Mesothelial cell of epicardium (in vitro differentiated cells): ENCODE results near the gene SVIL. TPM values are rescaled to one million over a fixed set of nuclear protein-coding genes. Genes with fewer than 3 reads are reported as not detected.

Experiments used
- DNase-seq, 2 experiments: peaks; one replicate each; pipeline ENCODE4 v3.0.0; 2021; ENCODE audit warnings: low spot score in 2 of 2; ENCODE audit not compliant: unreplicated experiment in 2 of 2
- H3K27ac Mint-ChIP-seq: 2 replicates; pipeline ENCODE4 v1.8.0; 2021; ENCODE audit warnings: mixed read lengths
- H3K27me3 Mint-ChIP-seq: 2 replicates; pipeline ENCODE4 v1.8.0; 2021; ENCODE audit warnings: low read depth, mixed read lengths
- H3K36me3 Mint-ChIP-seq: 2 replicates; pipeline ENCODE4 v1.8.0; 2021; ENCODE audit warnings: mixed read lengths
- H3K4me1 Mint-ChIP-seq: 2 replicates; pipeline ENCODE4 v1.8.0; 2021; ENCODE audit warnings: mixed read lengths
- H3K4me3 Mint-ChIP-seq: 2 replicates; pipeline ENCODE4 v1.8.0; 2021; ENCODE audit warnings: mild to moderate bottlenecking, moderate library complexity, mixed read lengths
- H3K9me3 Mint-ChIP-seq: 2 replicates; pipeline ENCODE4 v1.8.0; 2021; ENCODE audit warnings: mixed read lengths
- total RNA-seq: library from RNA; stranded (reverse); gene quantifications from 3 replicates; pipeline ENCODE4 v1.2.1, GENCODE V29; 2021
- TF ChIP-seq, protein P1 (sequence below): fragments of 200-600 bp; sonication (generic); IDR thresholded peaks from one replicate; pipeline ENCODE4 v1.5.0; 2021; ENCODE audit warnings: antibody characterized with exemption; ENCODE audit not compliant: unreplicated experiment

The SVIL gene
- total RNA-seq, 1 donor from 2014 or later = 293 TPM

DNA sequence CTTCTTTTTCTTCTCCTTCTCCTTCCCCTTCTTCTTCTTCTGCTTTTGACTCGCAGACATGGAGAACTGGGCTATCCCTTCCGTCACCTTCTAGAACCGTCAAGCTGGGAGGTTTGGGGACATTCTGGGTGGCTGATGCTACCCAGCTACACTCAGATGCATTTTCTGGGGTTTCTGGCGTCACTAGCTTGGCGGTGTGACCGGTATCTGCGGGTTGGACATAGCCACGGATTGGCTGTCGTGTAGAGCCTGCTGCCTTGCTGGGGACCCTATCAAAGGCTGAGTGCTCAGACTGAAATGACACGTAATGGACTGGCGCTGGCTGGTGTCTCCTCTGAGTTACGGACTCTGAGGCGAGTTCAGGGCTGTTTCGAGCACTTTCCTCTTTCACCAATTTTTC, 101.7 kb downstream of the SVIL start:
- Mint-ChIP-seq H3K36me3 (peaks cover 29% of the 10 kb centered on the region), H3K27ac (peak overlapping the region; percentile 48), H3K27me3 (no peaks in the 10 kb centered on the region), H3K4me3 (no peak overlapping the region), H3K9me3 (no peaks in the 10 kb centered on the region), H3K4me1 (peaks cover 37% of the 10 kb centered on the region)
- DNase-seq = no peak
- TF ChIP-seq, protein P1, sequence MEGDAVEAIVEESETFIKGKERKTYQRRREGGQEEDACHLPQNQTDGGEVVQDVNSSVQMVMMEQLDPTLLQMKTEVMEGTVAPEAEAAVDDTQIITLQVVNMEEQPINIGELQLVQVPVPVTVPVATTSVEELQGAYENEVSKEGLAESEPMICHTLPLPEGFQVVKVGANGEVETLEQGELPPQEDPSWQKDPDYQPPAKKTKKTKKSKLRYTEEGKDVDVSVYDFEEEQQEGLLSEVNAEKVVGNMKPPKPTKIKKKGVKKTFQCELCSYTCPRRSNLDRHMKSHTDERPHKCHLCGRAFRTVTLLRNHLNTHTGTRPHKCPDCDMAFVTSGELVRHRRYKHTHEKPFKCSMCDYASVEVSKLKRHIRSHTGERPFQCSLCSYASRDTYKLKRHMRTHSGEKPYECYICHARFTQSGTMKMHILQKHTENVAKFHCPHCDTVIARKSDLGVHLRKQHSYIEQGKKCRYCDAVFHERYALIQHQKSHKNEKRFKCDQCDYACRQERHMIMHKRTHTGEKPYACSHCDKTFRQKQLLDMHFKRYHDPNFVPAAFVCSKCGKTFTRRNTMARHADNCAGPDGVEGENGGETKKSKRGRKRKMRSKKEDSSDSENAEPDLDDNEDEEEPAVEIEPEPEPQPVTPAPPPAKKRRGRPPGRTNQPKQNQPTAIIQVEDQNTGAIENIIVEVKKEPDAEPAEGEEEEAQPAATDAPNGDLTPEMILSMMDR = no peak

DNA sequence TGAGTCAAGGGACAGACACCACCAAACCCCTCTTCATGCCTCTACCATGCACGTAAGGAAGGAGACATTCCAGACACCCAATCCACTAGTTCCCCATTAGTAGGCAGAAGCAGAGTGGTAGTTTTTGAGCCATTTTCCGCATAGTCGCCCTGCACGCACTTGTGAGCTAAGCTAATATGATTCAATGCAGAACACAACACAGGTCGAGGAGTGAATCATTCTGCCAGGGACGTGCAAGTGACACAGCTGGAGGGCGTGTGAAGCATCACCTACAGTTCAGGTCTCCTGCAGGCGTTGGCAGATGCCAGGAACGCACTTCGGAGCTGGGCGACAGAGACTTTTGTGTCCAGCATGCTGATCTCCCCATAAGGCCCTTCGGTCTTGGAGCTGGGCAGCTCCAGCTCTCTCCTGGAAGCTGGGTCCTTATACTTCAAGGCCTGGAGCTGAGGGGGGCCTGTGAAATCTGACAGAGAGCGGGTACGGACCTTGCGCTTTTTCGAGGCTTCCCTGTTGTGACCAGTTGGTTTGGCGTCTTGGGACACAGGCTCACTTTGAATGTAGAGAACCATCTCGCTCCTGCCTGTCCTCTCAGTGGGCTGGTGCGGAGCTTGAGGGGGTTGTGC, 102.4 kb downstream of the SVIL start:
- Mint-ChIP-seq H3K4me3 (no peak overlapping the region), H3K27me3 (no peaks in the 10 kb centered on the region), H3K9me3 (no peaks in the 10 kb centered on the region), H3K4me1 (peaks cover 32% of the 10 kb centered on the region), H3K36me3 (peaks cover 29% of the 10 kb centered on the region), H3K27ac (peak overlapping the region; percentile 7)
- TF ChIP-seq, protein P1 = no peak
- DNase-seq = no peak

DNA sequence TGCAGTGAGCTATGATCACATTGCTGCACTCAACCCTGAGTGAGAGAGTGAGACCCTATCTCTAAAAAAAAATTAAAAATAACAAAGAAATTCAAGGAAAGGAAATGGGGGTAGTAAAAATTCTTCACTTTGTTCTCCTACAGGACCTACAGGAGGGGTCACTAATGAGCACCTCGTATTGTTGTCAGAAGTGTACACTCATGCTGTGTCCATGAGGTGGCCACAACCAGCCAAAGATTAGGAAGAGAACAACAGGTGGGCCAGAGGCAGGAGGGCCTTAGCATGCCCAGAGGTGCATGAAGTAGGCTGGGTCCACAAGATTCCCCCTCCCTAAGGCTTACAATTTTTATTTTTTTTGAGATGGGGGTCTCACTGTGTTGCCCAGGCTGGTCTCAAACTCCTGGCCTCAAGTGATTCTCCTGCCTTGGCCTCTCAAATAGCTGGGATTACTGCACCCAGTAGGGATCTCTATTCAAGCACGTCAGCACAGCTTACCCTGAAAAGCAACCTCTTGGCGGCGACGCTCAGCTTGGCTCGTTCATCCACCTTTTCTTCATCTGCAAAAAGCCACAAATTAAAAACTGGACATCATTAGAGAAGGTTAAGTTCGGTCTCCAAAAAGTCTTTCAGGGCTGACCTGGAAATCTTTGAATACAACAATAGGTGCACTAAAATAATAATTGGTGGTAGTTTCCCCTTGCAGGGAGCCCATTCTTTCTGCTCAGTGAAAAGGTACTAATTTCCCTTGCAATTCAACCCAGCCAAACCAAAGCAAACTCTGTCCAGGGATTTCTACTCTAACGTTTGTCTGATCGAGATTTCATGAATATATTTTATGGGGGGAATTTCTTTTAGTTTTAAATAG, 104.4 kb downstream of the SVIL start:
- DNase-seq = no peak
- Mint-ChIP-seq H3K9me3 (no peaks in the 10 kb centered on the region), H3K4me1 (peaks cover 18% of the 10 kb centered on the region), H3K4me3 (no peak overlapping the region), H3K27ac (no peak overlapping the region), H3K36me3 (peaks cover 36% of the 10 kb centered on the region), H3K27me3 (no peaks in the 10 kb centered on the region)
- TF ChIP-seq, protein P1 = no peak

DNA sequence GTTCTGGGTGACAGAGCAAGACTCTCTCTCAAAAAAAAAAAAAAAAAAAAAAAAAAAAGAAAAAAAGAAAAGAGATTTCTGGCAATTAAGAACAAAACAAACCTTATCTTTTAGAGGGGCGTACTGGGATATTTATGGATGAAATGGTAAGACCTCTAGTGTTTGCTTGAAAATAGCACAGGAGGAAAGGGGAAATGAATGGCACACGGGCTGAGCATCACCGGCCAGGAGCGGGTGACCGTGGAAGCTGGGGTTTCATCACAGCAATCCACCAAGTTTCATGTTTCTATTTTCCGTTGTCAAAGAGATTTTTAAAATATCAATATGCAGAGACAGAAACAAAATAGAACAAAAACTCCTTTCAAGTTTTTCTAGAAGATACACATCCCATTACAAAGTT, 105.6 kb downstream of the SVIL start:
- Mint-ChIP-seq H3K27me3 (no peaks in the 10 kb centered on the region), H3K36me3 (peaks cover 41% of the 10 kb centered on the region), H3K9me3 (no peaks in the 10 kb centered on the region), H3K4me3 (no peak overlapping the region), H3K27ac (peak overlapping the region; percentile 43), H3K4me1 (peaks cover 9% of the 10 kb centered on the region)
- DNase-seq = no peak
- TF ChIP-seq, protein P1 = no peak

DNA sequence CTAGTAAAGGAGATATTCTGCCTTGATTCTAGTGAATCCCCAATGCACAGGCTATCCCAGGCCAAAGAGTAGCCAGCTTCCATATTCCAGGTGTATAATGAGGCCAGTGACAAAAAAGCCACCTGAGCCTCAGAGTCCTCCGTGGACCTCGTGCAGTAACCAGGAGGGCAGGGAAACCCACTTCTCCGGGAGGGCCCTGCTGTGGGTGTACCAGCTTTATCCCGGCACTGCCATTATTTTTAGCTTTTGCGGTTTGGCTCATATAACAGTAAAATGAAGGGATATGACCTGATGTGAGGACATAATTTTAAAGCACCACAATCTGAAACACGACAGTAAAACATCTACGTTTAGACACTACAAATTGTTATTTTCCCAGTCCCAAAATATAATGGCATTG, 109.0 kb downstream of the SVIL start:
- Mint-ChIP-seq H3K4me1 (no peaks in the 10 kb centered on the region), H3K27ac (no peak overlapping the region), H3K4me3 (no peak overlapping the region)

More for the DNA sequence above, 109.0 kb downstream of the SVIL start:
- Mint-ChIP-seq H3K9me3 (no peaks in the 10 kb centered on the region), H3K36me3 (peaks cover 57% of the 10 kb centered on the region), H3K27me3 (no peaks in the 10 kb centered on the region)
- no peak for DNase-seq
- TF ChIP-seq, protein P1 = no peak
